Nephron progenitor cell (in vitro differentiated cells): ENCODE data around the gene PLXNA4.
A peak's percentile ranks its signal among the peaks of the same experiment; 100 is the strongest.

ENCODE experiments used
- DNase-seq: peaks from one replicate; pipeline ENCODE4 v3.0.0; 2021
- H3K27ac Mint-ChIP-seq: 2 replicates; pipeline ENCODE4 v1.8.0; 2021; ENCODE audit warnings: mild to moderate bottlenecking, moderate library complexity, mixed read lengths
- H3K27me3 Mint-ChIP-seq: 2 replicates; pipeline ENCODE4 v1.8.0; 2021; ENCODE audit warnings: mild to moderate bottlenecking, low read depth, mixed read lengths; ENCODE audit not compliant: poor library complexity
- H3K36me3 Mint-ChIP-seq: 2 replicates; pipeline ENCODE4 v1.8.0; 2021; ENCODE audit warnings: low read depth, mixed read lengths
- H3K4me1 Mint-ChIP-seq: 2 replicates; pipeline ENCODE4 v1.8.0; 2021; ENCODE audit warnings: mixed read lengths
- H3K4me3 Mint-ChIP-seq: 2 replicates; pipeline ENCODE4 v1.8.0; 2021; ENCODE audit warnings: mild to moderate bottlenecking, moderate library complexity, mixed read lengths
- H3K9me3 Mint-ChIP-seq: 2 replicates; pipeline ENCODE4 v1.8.0; 2021; ENCODE audit warnings: mild to moderate bottlenecking, moderate library complexity, mixed read lengths
- TF ChIP-seq, protein P1 (sequence below): fragments of 200-600 bp; sonication (generic); IDR thresholded peaks from 2 replicates; pipeline ENCODE4 v1.5.0; 2021; ENCODE audit warnings: antibody characterized with exemption

Gene PLXNA4, protein sequence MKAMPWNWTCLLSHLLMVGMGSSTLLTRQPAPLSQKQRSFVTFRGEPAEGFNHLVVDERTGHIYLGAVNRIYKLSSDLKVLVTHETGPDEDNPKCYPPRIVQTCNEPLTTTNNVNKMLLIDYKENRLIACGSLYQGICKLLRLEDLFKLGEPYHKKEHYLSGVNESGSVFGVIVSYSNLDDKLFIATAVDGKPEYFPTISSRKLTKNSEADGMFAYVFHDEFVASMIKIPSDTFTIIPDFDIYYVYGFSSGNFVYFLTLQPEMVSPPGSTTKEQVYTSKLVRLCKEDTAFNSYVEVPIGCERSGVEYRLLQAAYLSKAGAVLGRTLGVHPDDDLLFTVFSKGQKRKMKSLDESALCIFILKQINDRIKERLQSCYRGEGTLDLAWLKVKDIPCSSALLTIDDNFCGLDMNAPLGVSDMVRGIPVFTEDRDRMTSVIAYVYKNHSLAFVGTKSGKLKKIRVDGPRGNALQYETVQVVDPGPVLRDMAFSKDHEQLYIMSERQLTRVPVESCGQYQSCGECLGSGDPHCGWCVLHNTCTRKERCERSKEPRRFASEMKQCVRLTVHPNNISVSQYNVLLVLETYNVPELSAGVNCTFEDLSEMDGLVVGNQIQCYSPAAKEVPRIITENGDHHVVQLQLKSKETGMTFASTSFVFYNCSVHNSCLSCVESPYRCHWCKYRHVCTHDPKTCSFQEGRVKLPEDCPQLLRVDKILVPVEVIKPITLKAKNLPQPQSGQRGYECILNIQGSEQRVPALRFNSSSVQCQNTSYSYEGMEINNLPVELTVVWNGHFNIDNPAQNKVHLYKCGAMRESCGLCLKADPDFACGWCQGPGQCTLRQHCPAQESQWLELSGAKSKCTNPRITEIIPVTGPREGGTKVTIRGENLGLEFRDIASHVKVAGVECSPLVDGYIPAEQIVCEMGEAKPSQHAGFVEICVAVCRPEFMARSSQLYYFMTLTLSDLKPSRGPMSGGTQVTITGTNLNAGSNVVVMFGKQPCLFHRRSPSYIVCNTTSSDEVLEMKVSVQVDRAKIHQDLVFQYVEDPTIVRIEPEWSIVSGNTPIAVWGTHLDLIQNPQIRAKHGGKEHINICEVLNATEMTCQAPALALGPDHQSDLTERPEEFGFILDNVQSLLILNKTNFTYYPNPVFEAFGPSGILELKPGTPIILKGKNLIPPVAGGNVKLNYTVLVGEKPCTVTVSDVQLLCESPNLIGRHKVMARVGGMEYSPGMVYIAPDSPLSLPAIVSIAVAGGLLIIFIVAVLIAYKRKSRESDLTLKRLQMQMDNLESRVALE (N-terminal part only)

DNA sequence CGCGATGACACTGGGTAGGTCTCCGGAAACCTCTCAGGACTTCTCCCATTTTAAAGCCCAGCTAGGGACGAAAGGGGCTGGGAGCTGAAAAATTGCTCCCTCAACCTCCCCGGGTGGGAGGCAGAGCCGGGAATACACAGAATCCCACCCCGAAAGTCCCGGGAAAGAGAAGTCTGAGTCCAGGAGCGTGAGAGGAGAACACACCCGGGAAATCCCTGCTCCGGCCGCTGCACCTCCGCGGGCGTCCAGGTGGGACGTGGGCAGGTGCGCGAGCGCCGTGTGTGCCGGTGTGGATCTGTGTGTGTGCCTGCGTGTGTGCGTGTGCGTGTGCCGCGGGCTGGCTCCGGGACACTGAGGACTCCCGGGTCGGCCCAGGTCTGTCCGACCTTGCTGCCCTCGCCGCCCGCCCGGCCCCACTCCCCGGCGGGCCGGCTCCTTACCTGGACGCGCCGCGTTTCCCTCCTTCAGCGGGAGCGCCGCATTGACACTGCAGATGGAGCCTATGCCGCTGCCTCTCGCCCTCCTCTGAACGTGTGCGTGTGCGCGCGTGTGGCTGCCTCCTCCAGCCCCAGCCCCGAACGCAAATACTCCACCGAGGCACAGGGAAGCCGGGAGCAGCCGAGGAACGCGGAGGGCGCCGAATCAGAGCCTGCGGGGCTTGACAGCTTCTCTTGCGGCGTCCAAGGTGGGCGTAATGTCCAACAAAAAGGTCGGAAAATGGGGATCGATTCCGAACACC, at the start of gene PLXNA4:
TSS of gene PLXNA4 (minus strand) at position 489 of the 739 bp plus-strand sequence. CDS start 67,777 bp downstream, outside the sequence.
- Mint-ChIP-seq H3K27me3 (peaks cover 94% of the 10 kb centered on the region), H3K9me3 (no peaks in the 10 kb centered on the region), H3K27ac (no peak within 1 kb of the TSS), H3K36me3 (no peaks in the 10 kb centered on the region), H3K4me1 (peaks cover 37% of the 10 kb centered on the region), H3K4me3 (peak within 1 kb of the TSS; percentile 76)
- TF ChIP-seq, protein P1, sequence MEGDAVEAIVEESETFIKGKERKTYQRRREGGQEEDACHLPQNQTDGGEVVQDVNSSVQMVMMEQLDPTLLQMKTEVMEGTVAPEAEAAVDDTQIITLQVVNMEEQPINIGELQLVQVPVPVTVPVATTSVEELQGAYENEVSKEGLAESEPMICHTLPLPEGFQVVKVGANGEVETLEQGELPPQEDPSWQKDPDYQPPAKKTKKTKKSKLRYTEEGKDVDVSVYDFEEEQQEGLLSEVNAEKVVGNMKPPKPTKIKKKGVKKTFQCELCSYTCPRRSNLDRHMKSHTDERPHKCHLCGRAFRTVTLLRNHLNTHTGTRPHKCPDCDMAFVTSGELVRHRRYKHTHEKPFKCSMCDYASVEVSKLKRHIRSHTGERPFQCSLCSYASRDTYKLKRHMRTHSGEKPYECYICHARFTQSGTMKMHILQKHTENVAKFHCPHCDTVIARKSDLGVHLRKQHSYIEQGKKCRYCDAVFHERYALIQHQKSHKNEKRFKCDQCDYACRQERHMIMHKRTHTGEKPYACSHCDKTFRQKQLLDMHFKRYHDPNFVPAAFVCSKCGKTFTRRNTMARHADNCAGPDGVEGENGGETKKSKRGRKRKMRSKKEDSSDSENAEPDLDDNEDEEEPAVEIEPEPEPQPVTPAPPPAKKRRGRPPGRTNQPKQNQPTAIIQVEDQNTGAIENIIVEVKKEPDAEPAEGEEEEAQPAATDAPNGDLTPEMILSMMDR, result no peak
- peak; percentile 33 for DNase-seq

DNA sequence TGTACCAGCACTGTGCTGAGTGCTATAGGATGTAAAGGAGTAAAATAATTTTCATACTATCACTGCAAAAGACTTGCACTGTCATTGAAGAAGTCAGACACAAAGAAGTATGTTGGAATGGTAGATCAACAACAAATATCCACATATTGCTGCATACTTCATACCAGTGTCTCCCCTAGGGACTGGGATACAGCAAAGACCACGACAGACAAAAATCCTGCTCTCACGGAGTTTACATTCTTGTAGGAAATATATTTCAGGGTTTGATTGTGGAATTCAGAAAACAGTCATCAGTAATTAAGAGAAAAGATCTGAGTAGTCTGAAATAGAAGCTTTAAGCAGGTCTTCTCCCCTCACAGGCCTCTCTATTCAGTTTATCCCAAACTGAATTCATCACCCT, 49.4 kb upstream of the PLXNA4 start:
- Mint-ChIP-seq H3K27ac (no peak overlapping the region), H3K4me3 (no peak overlapping the region), H3K4me1 (no peaks in the 10 kb centered on the region), H3K36me3 (no peaks in the 10 kb centered on the region), H3K9me3 (no peaks in the 10 kb centered on the region), H3K27me3 (peaks cover 23% of the 10 kb centered on the region)
- DNase-seq, result no peak
- TF ChIP-seq, protein P1, result no peak

DNA sequence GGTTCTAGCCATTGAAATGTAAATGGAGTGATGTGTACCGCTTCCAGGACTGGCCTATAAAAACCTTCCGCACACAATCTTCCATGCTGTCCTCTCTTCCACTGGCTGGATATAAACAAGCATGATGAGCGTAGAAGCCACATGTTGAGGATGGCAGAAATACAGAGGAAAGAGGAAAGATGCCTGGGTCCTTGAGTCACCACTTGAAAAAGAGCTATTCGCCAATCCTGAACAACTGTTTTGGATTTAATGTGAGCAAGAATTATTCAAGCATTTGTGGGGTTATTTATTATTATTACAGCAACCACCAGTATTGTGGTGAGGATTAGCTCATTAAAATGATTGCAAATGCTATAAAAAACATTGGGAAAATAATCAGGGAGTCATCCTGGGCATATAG, 45.8 kb upstream of the PLXNA4 start:
- no peaks in the 10 kb centered on the region for H3K9me3 Mint-ChIP-seq

DNA sequence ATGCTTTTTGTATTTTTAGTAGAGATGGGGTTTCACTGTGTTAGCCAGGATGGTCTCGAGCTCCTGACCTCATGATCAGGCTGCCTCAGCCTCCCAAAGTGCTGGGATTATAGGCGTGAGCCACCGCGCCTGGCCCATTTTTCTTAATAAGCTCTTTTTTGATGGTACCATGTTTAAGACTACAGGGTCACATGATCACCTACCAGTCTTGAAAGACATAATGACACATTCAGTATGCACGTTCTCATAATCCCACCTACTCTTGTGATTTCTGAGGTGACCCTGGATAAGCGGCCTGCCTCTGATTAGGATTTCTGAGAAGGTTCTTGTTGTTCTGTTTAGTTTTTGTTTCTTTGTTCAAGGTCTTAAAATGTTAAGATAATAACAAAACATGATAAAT, 43.7 kb upstream of the PLXNA4 start:
- TF ChIP-seq, protein P1, result no peak
- no peaks in the 10 kb centered on the region for H3K36me3 Mint-ChIP-seq
- no peak overlapping the region for H3K27ac Mint-ChIP-seq
- no peak overlapping the region for H3K4me3 Mint-ChIP-seq
- H3K27me3 Mint-ChIP-seq, result peaks cover 22% of the 10 kb centered on the region
- DNase-seq, result no peak
- no peaks in the 10 kb centered on the region for H3K9me3 Mint-ChIP-seq
- H3K4me1 Mint-ChIP-seq, result peaks cover 12% of the 10 kb centered on the region

More for the DNA sequence above, 45.8 kb upstream of the PLXNA4 start:
- H3K27me3 Mint-ChIP-seq, result peaks cover 14% of the 10 kb centered on the region
- TF ChIP-seq, protein P1, result no peak
- no peaks in the 10 kb centered on the region for H3K4me1 Mint-ChIP-seq
- no peaks in the 10 kb centered on the region for H3K36me3 Mint-ChIP-seq
- no peak overlapping the region for H3K27ac Mint-ChIP-seq
- DNase-seq, result no peak
- no peak overlapping the region for H3K4me3 Mint-ChIP-seq

DNA sequence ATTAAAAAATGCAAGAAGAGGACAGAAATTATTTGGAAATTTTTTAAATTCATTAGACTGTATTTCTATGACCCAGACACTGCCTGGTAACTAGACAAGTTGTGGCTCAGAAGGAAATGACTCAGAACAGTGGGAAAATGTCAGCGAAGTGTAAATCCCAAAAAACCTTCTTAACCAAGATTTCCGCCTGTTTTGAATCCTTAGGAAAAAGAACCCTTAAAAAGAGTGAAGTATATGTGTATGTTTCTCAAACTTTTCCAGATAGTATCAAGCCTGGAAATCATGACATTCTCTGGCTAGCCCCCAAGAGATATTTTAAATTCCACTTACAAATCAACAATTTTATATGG, 42.7 kb upstream of the PLXNA4 start:
- peaks cover 22% of the 10 kb centered on the region for H3K4me1 Mint-ChIP-seq
- no peaks in the 10 kb centered on the region for H3K9me3 Mint-ChIP-seq
- peaks cover 27% of the 10 kb centered on the region for H3K27me3 Mint-ChIP-seq
- no peaks in the 10 kb centered on the region for H3K36me3 Mint-ChIP-seq
- no peak overlapping the region for H3K4me3 Mint-ChIP-seq
- TF ChIP-seq, protein P1, result no peak
- DNase-seq, result no peak
- no peak overlapping the region for H3K27ac Mint-ChIP-seq
